ENCODE data around the gene SLC5A12.

SLC5A12 gene

GRCh38 chr11:26719289-26719973 is 2.4 kb downstream of the SLC5A12 start:
- DNase-seq = no peak

GRCh38 chr11:26717771-26718170 is 4.1 kb downstream of the SLC5A12 start:
- DNase-seq = no peak

GRCh38 chr11:26715133-26715532 is 6.7 kb downstream of the SLC5A12 start:
- DNase-seq = no peak

GRCh38 chr11:26712497-26712896 is 9.4 kb downstream of the SLC5A12 start:
- DNase-seq = no peak

- no peak for DNase-seq
Measured at GRCh38 chr11:26710489-26710888, 11.4 kb downstream of the SLC5A12 start.

GRCh38 chr11:26708736-26709456 is 13.0 kb downstream of the SLC5A12 start:
- DNase-seq = no peak

- DNase-seq = no peak
Measured at GRCh38 chr11:26706181-26706580, 15.7 kb downstream of the SLC5A12 start.

- DNase-seq = no peak
Measured at GRCh38 chr11:26704249-26704648, 17.6 kb downstream of the SLC5A12 start.

- DNase-seq = no peak
Measured at GRCh38 chr11:26703411-26704191, 18.3 kb downstream of the SLC5A12 start.

- no peak for DNase-seq
Measured at GRCh38 chr11:26702406-26702805, 19.5 kb downstream of the SLC5A12 start.

GRCh38 chr11:26700574-26701235 is 21.2 kb downstream of the SLC5A12 start:
- DNase-seq = no peak

GRCh38 chr11:26698224-26698623 is 23.6 kb downstream of the SLC5A12 start:
- DNase-seq = no peak

- DNase-seq = no peak
Measured at GRCh38 chr11:26696330-26696729, 25.5 kb downstream of the SLC5A12 start.

GRCh38 chr11:26688701-26689100 is 33.2 kb downstream of the SLC5A12 start:
- no peak for DNase-seq

- no peak for DNase-seq
Measured at GRCh38 chr11:26687351-26687750, 34.5 kb downstream of the SLC5A12 start.

- no peak for DNase-seq
Measured at GRCh38 chr11:26677566-26677965, 44.3 kb downstream of the SLC5A12 start.

GRCh38 chr11:26676641-26677040 is 45.2 kb downstream of the SLC5A12 start:
- DNase-seq = no peak

GRCh38 chr11:26675233-26675928 is 46.5 kb downstream of the SLC5A12 start:
- no peak for DNase-seq

- DNase-seq = no peak
Measured at GRCh38 chr11:26665946-26666345, 55.9 kb downstream of the SLC5A12 start.

- no peak for DNase-seq
Measured at GRCh38 chr11:26665036-26665435, 56.8 kb downstream of the SLC5A12 start.

GRCh38 chr11:26662916-26663315 is 58.9 kb downstream of the SLC5A12 start:
- no peak for DNase-seq

- DNase-seq = no peak
Measured at GRCh38 chr11:26655287-26655686, 66.6 kb downstream of the SLC5A12 start.

- DNase-seq = no peak
Measured at GRCh38 chr11:26651916-26652315, 69.9 kb downstream of the SLC5A12 start.

All from SW 1271 (cell line).